GM18511 (cell line): Measurements from ENCODE around the gene TRPV2.
"Not testable (repeated sequence)": the region's sequence is repeated elsewhere in the genome, so short reads cannot be mapped to it uniquely, and the experiment has no call there.

Source experiments
- ATAC-seq: cut with Tn5 transposase; IDR thresholded peaks from one replicate; pipeline ENCODE4 v1.9.1; 2021; ENCODE audit warnings: mild to moderate bottlenecking, moderate library complexity; ENCODE audit not compliant: unreplicated experiment

The TRPV2 gene

GRCh38 chr17:16434662-16435061 lies 19.3 kb downstream of the TRPV2 start:
- no peak for ATAC-seq

- ATAC-seq, result no peak
Observed at GRCh38 chr17:16435925-16436886, 20.8 kb downstream of the TRPV2 start.

DNA sequence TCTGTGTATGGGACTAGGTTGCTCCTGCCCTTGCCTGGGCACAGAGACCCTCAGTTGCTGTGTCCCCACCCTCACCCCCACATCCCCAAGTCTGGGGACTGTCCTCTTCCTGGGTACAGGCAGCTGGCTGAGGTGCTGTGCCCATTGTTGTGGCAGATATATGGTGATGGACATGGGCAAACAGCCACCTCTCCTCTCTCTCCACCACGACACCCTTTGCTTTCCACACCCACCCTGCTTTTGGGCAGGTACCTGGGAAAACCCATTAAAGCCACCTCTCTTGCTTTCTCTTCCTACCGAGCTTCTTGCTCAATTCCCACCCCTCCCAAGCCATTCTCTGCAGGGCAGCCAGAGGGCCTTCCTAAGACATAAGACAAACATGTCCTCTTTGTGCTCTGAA lies 21.7 kb downstream of the TRPV2 start:
- ATAC-seq, result no peak

DNA sequence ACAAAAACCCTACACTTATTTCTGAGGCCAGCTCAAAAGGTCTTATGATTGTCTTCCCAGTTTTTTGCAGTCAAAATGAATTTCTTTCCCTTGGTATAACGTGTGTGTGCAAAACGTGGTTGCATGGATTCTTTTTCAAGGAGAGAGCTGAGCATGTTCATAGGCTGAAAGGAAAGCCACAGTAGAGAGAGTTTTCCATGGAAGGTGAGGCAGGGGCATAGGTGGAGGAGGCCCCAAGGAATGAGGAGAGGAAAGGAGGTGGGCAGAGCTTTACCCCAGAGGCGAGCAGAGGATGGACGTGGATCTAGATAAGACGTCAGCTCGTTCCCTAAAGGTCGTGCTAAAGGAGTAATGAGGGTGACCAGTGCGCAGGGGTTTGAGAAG lies 22.8 kb downstream of the TRPV2 start:
- ATAC-seq, result no peak

GRCh38 chr17:16438557-16439302 lies 23.4 kb downstream of the TRPV2 start:
- ATAC-seq, result peak; percentile 85

- ATAC-seq, result no peak
Observed at GRCh38 chr17:16439303-16439791, 24.0 kb downstream of the TRPV2 start.

GRCh38 chr17:16439811-16440351 lies 24.5 kb downstream of the TRPV2 start:
- no peak for ATAC-seq

DNA sequence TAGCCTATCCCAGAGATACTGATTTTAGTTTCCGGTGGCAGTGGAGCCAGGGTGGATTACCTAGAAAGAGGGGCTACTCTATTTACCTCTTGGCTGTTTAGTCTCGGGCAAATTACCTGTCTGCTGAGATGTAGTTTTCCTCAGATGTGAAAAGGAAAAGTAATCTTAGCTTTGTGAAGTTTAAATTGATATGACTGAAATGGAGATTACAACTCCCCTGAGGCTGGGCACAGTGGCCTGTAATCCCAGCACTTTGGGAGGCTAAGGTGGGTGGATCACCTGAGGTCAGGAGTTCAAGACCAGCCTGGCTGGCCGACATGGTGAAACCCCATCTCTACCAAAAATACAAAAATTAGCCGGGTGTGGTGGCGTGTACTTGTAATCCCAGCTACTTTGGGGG lies 25.0 kb downstream of the TRPV2 start:
- not testable (repeated sequence) for ATAC-seq

- no peak for ATAC-seq
Observed at GRCh38 chr17:16440901-16441629, 25.7 kb downstream of the TRPV2 start.

DNA sequence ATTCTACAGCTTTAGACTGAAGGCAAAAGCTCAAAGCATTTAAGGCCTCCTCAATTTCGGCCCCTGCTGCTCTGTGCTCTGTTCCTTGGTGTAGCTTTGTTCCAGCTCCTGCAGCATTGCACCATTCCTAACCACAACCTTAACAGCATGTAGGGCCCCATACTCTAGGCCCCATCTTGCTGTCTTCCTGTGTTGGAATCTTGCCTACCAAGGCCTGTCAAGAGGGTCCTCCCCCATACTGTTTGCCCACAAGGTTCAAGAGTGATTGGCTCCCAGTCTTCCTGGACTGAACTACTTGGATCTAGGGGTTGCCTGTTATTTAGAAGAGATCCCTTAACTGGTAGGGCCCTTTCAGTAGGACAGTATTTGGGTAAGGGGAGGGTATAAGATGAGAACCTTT lies 26.8 kb downstream of the TRPV2 start:
- no peak for ATAC-seq

- ATAC-seq, result no peak
Observed at GRCh38 chr17:16442594-16443510, 27.5 kb downstream of the TRPV2 start.

- no peak for ATAC-seq
Observed at GRCh38 chr17:16443511-16444257, 28.3 kb downstream of the TRPV2 start.

DNA sequence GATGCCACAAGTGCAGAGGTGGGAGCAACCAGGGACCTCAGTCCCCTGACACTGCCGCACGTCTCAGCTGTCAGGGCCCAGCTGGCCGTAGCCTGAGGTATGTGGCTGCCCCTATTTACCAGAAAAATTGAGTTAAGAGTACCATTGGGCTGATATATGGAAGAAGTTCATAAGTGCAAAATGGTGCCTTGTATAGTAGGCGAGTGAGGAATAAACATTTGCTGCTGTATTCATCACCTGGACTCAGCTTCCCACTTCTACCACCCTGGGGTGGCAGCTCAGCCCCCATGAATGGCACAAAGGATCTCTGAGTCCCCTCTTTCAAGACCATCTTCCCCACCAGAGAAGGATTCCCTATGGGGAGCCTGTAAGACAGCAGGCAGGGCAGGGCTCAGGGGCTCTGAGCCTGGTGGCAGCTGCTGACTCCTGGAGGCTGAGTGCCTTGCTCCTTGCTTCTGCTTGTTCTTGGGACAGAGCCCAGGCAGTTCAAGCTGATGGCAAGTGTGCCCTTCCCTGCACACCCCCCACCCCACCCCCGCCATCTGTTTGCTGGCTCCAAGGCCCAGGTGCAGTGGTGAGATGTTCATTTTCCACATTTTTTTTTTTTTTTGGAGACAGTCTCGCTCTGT lies 29.0 kb downstream of the TRPV2 start:
- ATAC-seq, result no peak

DNA sequence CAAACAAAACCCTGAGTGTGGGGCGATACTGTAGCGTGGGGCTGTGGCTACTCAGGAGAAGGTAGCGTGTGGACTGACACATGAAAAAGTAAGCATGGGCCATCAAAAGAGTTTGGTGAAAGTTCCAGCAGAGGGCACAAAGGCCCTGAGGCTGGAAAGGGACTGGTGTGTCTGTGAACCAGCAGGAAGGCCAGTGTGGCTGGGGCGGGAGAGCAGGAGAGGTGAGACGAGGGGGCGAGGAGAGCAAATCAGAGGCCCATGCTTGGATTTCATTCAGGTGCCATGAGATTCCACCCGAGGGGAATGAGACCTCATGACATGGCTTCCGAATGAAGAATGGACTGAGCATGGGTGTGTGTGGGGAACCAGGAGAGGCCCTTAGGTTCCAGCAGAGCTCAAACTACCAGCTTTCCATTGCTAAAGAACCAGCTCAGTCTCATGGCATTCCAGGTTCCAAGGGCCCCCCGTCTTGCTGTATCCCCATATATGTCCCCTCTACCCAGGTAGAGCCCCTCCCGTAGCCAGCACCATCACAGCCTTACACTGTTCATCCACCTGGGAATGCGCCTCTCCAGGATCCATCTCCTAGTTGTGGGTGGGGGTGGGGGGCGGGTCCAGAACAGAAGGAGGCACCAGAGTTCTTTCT lies 31.1 kb downstream of the TRPV2 start:
- no peak for ATAC-seq

DNA sequence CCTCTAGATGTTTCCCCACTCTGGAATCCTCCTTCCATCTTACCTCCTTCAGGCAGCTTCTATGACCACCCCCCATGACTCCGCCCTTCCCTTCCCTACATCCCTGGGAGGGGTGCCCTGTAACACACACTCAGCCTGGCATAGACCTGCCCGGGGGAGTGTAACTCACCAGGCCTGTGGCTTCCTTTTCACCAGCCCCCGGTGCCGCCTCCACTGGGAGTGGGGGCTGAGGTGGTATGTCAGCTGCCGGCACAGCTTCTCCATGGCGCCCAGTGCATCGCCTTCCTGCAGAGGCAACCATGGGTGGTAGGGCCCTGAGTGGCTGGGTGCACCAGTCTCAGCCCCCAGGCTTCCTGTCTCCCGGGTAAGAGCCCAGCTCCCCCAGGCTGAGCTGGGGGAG lies 32.3 kb downstream of the TRPV2 start:
- ATAC-seq, result no peak

- ATAC-seq, result no peak
Observed at GRCh38 chr17:16448490-16448889, 33.1 kb downstream of the TRPV2 start.

- ATAC-seq, result no peak
Observed at GRCh38 chr17:16449121-16449570, 33.8 kb downstream of the TRPV2 start.

DNA sequence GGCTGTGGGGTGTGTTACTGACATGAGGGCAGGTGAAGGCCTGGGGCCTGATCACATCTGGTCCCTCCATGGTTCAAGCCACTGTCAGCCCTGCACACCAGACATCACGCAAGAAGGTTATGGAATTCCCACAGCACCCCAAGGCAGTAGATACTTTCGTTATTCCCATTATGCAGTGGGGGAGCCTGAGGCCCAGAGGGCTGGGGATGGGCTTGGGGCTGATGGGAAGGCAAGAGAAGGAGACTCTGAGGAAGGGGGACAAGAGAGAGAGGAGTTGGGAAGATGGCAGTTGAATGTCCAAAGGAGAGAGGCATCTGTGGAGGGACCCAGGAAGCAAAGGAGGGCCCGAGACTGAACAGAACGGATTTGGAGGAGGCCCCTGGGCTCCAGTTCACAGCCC lies 34.7 kb downstream of the TRPV2 start:
- ATAC-seq, result no peak
